Lower lobe of right lung (tissue), 2 donors: ENCODE results near the gene ZNF182. TPM values are rescaled to one million over a fixed set of nuclear protein-coding genes. Genes with fewer than 3 reads are reported as not detected.
"Not testable (repeated sequence)": the region's sequence is repeated elsewhere in the genome, so short reads cannot be mapped to it uniquely, and the experiment has no call there.

Experiments
- ATAC-seq, 2 donors: fragments of 200-7000 bp; cut with Tn5 transposase; one replicate each; pipeline ENCODE4 v1.9.1; 2020 to 2022; ENCODE audit warnings: mild to moderate bottlenecking in 2 of 2, moderate library complexity in 2 of 2
- DNase-seq: peaks from one replicate; pipeline ENCODE4 v3.0.0-alpha.2; 2020
- H3K27ac ChIP-seq: fragments of 200-600 bp; one replicate; pipeline ENCODE4 v1.8.0; 2022
- H3K27me3 ChIP-seq: fragments of 200-600 bp; one replicate; pipeline ENCODE4 v1.8.0; 2022; ENCODE audit warnings: low read depth
- H3K36me3 ChIP-seq: fragments of 200-600 bp; one replicate; pipeline ENCODE4 v1.8.0; 2022; ENCODE audit warnings: mild to moderate bottlenecking
- H3K4me1 ChIP-seq: fragments of 200-600 bp; one replicate; pipeline ENCODE4 v1.8.0; 2022
- H3K4me3 ChIP-seq: fragments of 200-600 bp; one replicate; pipeline ENCODE4 v1.8.0; 2022; ENCODE audit warnings: mild to moderate bottlenecking
- H3K9me3 ChIP-seq: fragments of 200-600 bp; one replicate; pipeline ENCODE4 v1.8.0; 2022
- CTCF ChIP-seq: fragments of 200-600 bp; IDR thresholded peaks from one replicate; pipeline ENCODE4 v1.8.0; 2022; ENCODE audit warnings: antibody characterized with exemption, mild to moderate bottlenecking
- intact Hi-C: fragments of 100-400 bp; cut with DNase I; formaldehyde crosslinking; loops from one replicate; pipeline ENCODE4 v1.11.0; 2022
- total RNA-seq: library from RNA; stranded (reverse); fragmentation: NEBNext Ultra II Directional; extraction: Animal tissue kit (Norgen Biotek cat#: 25700); gene quantifications from one replicate; pipeline ENCODE4 v1.2.1, GENCODE V29; 2021
- donor health status: DM: no; HTN: yes; CAD: no; lungs with severe emphysema.

Gene ZNF182
- total RNA-seq, 1 donor from 2014 or later = 6.5 TPM

GRCh38 chrX:48030237-48030636, 26.4 kb upstream of the ZNF182 start:
- no peak overlapping the region for H3K27ac ChIP-seq
- DNase-seq (no peak), ATAC-seq (no peak)
- no peaks in the 10 kb centered on the region for H3K4me1 ChIP-seq
- H3K27me3 ChIP-seq = no peaks in the 10 kb centered on the region
- no peaks in the 10 kb centered on the region for H3K9me3 ChIP-seq
- no peak for TF ChIP-seq CTCF
- H3K36me3 ChIP-seq = no peaks in the 10 kb centered on the region
- no peak overlapping the region for H3K4me3 ChIP-seq
- intact Hi-C loops = no loop called here

DNA sequence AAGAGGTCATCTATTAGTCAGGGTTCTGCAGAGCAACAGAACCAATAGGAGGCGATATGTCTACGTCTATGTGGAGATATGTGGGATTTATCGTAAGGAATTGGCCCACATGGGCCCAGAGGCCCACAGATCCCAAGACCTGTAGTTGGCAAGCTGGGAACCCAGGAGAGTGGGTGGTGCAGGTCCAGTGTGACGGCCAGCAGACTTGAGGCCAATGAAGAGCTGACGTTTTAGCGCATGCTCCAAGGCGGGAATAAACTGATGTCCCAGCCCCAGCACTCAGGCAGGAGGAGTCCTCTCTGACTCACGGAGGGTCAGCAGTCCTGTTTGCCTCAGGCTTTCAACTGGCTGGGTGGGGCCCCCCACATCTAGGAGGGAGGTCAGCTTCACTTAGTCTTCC, 24.3 kb upstream of the ZNF182 start:
- intact Hi-C loops = loop anchor here (10.0 kb wide), 1 partner anchor 173 kb away; no protein-coding TSS in a partner anchor
- H3K27ac ChIP-seq = no peak overlapping the region
- no peaks in the 10 kb centered on the region for H3K4me1 ChIP-seq
- ATAC-seq (no peak), DNase-seq (no peak)
- H3K9me3 ChIP-seq = no peaks in the 10 kb centered on the region
- no peak overlapping the region for H3K4me3 ChIP-seq
- no peak for TF ChIP-seq CTCF
- no peaks in the 10 kb centered on the region for H3K27me3 ChIP-seq
- no peaks in the 10 kb centered on the region for H3K36me3 ChIP-seq

DNA sequence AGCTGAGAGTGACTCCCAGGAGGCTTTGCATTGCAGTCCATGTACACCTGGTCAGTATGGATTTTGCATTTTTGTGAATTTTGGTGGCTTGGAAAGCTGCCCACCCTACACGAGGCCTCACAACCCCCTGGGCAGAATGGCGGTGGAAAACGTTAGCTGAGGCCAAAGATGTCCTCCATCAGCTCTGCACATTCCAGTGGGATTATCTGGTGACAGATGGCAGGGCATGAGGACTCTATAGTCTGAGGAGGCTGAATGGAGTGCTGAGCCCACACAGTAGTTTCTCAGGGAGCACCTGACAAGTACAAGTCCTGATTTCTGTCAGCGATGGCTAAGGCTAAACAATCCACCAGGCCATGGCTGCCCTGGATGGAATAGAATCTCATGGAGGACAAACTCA, 23.8 kb upstream of the ZNF182 start:
- not testable (repeated sequence) for DNase-seq, H3K9me3 ChIP-seq, H3K27ac ChIP-seq, H3K4me3 ChIP-seq, ATAC-seq, H3K36me3 ChIP-seq, H3K27me3 ChIP-seq, H3K4me1 ChIP-seq
- intact Hi-C loops = loop anchor here (10.0 kb wide), 1 partner anchor 173 kb away; no protein-coding TSS in a partner anchor

GRCh38 chrX:48025561-48025960, 21.8 kb upstream of the ZNF182 start:
- Histone ChIP-seq H3K27ac (no peak overlapping the region), H3K4me1 (no peaks in the 10 kb centered on the region)
- intact Hi-C loops = loop anchor here (10.0 kb wide), 1 partner anchor 171 kb away; no protein-coding TSS in a partner anchor

DNA sequence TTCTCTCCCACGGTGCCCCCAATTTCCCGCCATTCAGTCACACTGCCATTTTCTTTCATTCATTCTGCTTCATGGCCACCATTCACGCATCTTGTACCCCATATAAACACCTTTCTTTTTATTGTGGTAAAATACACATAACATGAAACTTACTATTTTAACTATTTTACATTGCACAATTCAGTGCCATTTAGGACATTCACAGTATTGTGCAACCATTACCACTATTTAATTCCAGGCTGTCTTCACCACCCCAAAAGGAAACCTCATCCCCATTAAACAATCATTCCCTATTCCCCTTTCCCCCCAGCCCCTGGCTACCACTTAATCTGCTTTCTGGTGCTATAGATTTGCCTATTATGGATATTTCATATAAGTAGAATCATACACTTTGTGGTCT, 18.9 kb upstream of the ZNF182 start:
- DNase-seq = no peak
- Histone ChIP-seq H3K4me1 (no peaks in the 10 kb centered on the region), H3K4me3 (no peak overlapping the region), H3K27ac (no peak overlapping the region), H3K9me3 (no peaks in the 10 kb centered on the region), H3K27me3 (no peaks in the 10 kb centered on the region), H3K36me3 (no peaks in the 10 kb centered on the region)
- no peak for ATAC-seq
- intact Hi-C loops = loop anchor here (10.0 kb wide), 1 partner anchor 168 kb away; no protein-coding TSS in a partner anchor
- TF ChIP-seq CTCF = no peak

More at GRCh38 chrX:48025561-48025960, 21.8 kb upstream of the ZNF182 start:
- no peak for DNase-seq
- peak; percentile 60 for TF ChIP-seq CTCF
- peak; percentile 78 to 85 for ATAC-seq
- Histone ChIP-seq H3K36me3 (no peaks in the 10 kb centered on the region), H3K27me3 (no peaks in the 10 kb centered on the region), H3K9me3 (no peaks in the 10 kb centered on the region), H3K4me3 (no peak overlapping the region)

GRCh38 chrX:48022100-48022499, 18.3 kb upstream of the ZNF182 start:
- Histone ChIP-seq H3K27ac (no peak overlapping the region), H3K27me3 (no peaks in the 10 kb centered on the region), H3K36me3 (no peaks in the 10 kb centered on the region), H3K4me1 (no peaks in the 10 kb centered on the region), H3K4me3 (peak overlapping the region; percentile 57), H3K9me3 (no peaks in the 10 kb centered on the region)
- intact Hi-C loops = loop anchor here (10.0 kb wide), 1 partner anchor 167 kb away; no protein-coding TSS in a partner anchor
- ATAC-seq (no peak), DNase-seq (no peak)
- TF ChIP-seq CTCF = no peak
